Measurements from ENCODE around the gene AGAP1.

DNA sequence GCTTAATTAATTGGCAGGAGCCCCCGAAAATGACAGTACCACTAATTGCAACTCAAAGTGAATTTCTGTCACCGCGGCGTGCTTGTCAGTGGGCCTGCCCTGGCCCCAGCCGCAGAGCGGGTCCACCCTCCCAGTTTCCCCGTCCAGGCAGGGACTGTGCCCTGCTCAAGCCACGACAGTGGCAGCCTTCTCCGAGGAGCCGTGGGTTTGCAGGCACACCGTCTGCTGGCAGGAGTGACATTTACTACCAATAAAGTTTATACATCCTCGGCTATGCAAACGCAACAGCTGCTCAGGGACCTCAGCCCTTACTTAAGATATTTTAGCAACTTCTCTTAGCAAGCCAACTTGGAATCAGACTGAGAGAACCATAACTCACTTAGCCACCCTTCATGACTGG is 561.6 kb downstream of the AGAP1 start:
- no peak for TF ChIP-seq EZH2phosphoT487 (IDR thresholded peaks at IDR 0.05; ENCODE audit: borderline replicate concordance, low read length)
- TF ChIP-seq, protein P1, sequence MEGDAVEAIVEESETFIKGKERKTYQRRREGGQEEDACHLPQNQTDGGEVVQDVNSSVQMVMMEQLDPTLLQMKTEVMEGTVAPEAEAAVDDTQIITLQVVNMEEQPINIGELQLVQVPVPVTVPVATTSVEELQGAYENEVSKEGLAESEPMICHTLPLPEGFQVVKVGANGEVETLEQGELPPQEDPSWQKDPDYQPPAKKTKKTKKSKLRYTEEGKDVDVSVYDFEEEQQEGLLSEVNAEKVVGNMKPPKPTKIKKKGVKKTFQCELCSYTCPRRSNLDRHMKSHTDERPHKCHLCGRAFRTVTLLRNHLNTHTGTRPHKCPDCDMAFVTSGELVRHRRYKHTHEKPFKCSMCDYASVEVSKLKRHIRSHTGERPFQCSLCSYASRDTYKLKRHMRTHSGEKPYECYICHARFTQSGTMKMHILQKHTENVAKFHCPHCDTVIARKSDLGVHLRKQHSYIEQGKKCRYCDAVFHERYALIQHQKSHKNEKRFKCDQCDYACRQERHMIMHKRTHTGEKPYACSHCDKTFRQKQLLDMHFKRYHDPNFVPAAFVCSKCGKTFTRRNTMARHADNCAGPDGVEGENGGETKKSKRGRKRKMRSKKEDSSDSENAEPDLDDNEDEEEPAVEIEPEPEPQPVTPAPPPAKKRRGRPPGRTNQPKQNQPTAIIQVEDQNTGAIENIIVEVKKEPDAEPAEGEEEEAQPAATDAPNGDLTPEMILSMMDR (IDR thresholded peaks at IDR 0.05; ENCODE audit: low read depth, low read length, poor library complexity, severe bottlenecking), result no peak

Measured in DOHH2 (cell line).